ENCODE results near the gene DAAM1. TPM values are rescaled to one million over a fixed set of nuclear protein-coding genes. Genes with fewer than 3 reads are reported as not detected.

DAAM1 gene
- total and polyA plus RNA-seq, 2 donors (not counting 1 experiment from before 2014, with no cell fraction given), result 11.2 to 34.3 TPM

DNA sequence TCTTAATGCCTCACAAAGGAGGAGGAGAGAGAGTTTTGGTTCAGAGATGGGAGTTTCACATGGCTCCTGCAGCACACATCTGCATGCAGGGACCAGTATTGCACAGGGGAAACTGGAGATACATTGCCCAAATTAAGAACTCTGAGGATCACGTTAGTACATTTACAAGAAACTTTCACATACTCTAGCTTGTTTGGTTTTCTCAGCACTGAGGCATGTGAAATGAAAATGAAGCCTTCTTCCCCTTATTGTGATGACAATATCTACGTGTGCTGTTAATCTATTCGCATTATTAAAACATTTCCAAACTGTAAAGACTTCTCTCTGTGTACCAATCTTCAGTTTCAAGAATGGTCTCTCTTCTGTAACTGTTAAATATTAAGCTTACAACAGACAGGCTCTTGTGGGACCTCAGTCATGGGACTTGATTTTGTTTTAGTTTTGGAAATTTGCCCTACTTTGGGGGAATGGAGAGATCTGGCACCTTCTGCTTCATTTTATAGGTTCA is 124.7 kb downstream of the DAAM1 start:
- no peak overlapping the region for H3K27ac ChIP-seq (ENCODE audit: low read length in 2 of 2)
- no peaks in the 10 kb centered on the region for H3K27me3 ChIP-seq (replicated peaks in 1 of 4; ENCODE audit: control extremely low read depth in 1 of 4, control insufficient read depth in 3 of 4, insufficient read depth in 4 of 4, low read length in 3 of 4)
- no CpG with 5 or more reads among the region's 3 CpGs for WGBS (ENCODE audit: insufficient coverage)
- no peak overlapping the region for H3K9ac ChIP-seq (ENCODE audit: low read length)
- H3K36me3 ChIP-seq (replicated peaks in 1 of 2; ENCODE audit: control extremely low read depth in 1 of 2, control insufficient read depth in 1 of 2, extremely low read depth in 1 of 2, insufficient read depth in 2 of 2, low read length in 1 of 2), result no peaks in the 10 kb centered on the region
- ChIA-PET POLR2A (no interaction called here), CTCF (interaction anchor here (1.2 kb wide), 1 partner anchor 72 kb away, joined by 3 read pairs; no protein-coding TSS in a partner anchor)
- H2AFZ ChIP-seq (ENCODE audit: insufficient read depth, low read depth, low read length, poor library complexity, severe bottlenecking), result no peak overlapping the region
- DNase-seq, result no peak
- peaks cover 3 to 4% of the 10 kb centered on the region in 2 donors for H3K4me1 ChIP-seq (ENCODE audit: control insufficient read depth in 2 of 2, insufficient read depth in 2 of 2, low read length in 2 of 2)
- Mint-ChIP-seq H3K27ac (no peak overlapping the region), H3K9me3 (ENCODE audit: insufficient read depth) (no peaks in the 10 kb centered on the region), H3K27me3 (no peaks in the 10 kb centered on the region), H3K4me1 (peaks cover 36% of the 10 kb centered on the region), H3K4me3 (no peak overlapping the region)
- no peaks in the 10 kb centered on the region for H3K9me3 ChIP-seq (ENCODE audit: control extremely low read depth in 1 of 3, control insufficient read depth in 2 of 3, insufficient read depth in 1 of 3, low read length in 2 of 3)
- no peaks in the 10 kb centered on the region for H3K79me2 ChIP-seq (ENCODE audit: control insufficient read depth, insufficient read depth, low read length)
- H3K4me3 ChIP-seq (ENCODE audit: control extremely low read depth in 1 of 5, extremely low read depth in 1 of 5, insufficient read depth in 1 of 5, low read depth in 2 of 5, low read length in 4 of 5), result no peak overlapping the region
- intact Hi-C loops (cut with micrococcal nuclease), result no loop called here
- H4K20me1 ChIP-seq (ENCODE audit: control insufficient read depth, insufficient read depth, low read length, poor library complexity, severe bottlenecking), result no peaks in the 10 kb centered on the region
- no peak for ATAC-seq (ENCODE audit: low read depth)
- H3K4me2 ChIP-seq (replicated peaks; ENCODE audit: low read depth, low read length, poor library complexity, severe bottlenecking), result no peak overlapping the region
- TF ChIP-seq, protein P1, sequence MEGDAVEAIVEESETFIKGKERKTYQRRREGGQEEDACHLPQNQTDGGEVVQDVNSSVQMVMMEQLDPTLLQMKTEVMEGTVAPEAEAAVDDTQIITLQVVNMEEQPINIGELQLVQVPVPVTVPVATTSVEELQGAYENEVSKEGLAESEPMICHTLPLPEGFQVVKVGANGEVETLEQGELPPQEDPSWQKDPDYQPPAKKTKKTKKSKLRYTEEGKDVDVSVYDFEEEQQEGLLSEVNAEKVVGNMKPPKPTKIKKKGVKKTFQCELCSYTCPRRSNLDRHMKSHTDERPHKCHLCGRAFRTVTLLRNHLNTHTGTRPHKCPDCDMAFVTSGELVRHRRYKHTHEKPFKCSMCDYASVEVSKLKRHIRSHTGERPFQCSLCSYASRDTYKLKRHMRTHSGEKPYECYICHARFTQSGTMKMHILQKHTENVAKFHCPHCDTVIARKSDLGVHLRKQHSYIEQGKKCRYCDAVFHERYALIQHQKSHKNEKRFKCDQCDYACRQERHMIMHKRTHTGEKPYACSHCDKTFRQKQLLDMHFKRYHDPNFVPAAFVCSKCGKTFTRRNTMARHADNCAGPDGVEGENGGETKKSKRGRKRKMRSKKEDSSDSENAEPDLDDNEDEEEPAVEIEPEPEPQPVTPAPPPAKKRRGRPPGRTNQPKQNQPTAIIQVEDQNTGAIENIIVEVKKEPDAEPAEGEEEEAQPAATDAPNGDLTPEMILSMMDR (IDR thresholded peaks at IDR 0.05), result no peak
- no peak for TF ChIP-seq EZH2 (IDR thresholded peaks at IDR 0.05; ENCODE audit: borderline replicate concordance, insufficient read depth, low read depth, low read length, poor library complexity, severe bottlenecking)

DNA sequence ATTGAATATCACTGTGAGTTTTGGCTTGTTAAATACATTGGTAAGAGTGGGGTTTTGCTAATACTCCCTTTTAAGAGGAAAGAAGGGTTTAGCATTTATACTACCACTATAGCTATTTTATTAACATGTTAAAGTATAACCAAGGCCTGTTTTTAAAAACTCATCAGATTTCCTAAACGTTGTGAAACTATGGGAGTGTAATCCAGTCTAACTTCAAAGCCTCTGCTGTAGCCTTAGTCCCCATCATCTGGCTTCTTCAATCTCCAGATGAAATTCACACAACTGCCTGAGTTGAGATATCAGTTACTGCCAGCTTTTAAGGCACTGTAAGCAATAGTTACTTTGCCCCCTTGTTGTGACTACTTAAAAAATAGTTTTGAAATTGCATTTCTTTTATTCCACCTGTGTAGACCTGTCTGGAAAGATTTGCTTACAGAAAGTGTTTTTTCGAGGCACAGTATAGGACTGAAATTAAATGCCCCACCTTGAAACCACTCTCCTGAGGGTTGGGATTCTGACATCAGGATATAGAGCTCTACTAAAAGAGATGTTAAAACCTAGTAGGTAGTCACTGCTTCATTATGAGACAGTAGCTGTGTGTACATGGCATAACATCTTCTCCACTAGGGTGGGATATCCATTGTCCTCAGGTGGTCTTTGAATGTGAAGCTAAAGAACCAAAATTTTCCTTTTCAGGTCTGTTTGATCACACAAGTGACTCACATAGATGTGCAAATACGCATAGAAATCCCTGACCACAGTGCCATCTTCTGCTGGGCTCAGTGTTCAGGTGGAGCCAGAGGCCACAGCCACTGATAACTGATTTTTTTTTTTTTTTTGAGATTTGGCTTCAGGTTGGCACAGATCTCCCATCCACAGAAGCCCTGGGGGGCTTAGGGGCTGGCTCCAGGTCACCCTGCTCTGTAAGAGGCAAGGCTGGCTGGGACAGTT is 125.5 kb downstream of the DAAM1 start:
- Mint-ChIP-seq H3K4me3 (no peak overlapping the region), H3K9me3 (ENCODE audit: insufficient read depth) (no peaks in the 10 kb centered on the region), H3K4me1 (peaks cover 36% of the 10 kb centered on the region), H3K27ac (no peak overlapping the region), H3K27me3 (no peaks in the 10 kb centered on the region)
- intact Hi-C loops (cut with micrococcal nuclease), result no loop called here
- CTCF ChIA-PET, result interaction anchor here (1.2 to 1.6 kb wide), 2 partner anchors 11 to 73 kb away, joined by 3 read pairs; no protein-coding TSS in a partner anchor
- no peak overlapping the region for H3K4me2 ChIP-seq (replicated peaks; ENCODE audit: low read depth, low read length, poor library complexity, severe bottlenecking)
- peaks cover 3 to 4% of the 10 kb centered on the region in 2 donors for H3K4me1 ChIP-seq (ENCODE audit: control insufficient read depth in 2 of 2, insufficient read depth in 2 of 2, low read length in 2 of 2)
- no peak for TF ChIP-seq EZH2 (IDR thresholded peaks at IDR 0.05; ENCODE audit: borderline replicate concordance, insufficient read depth, low read depth, low read length, poor library complexity, severe bottlenecking)
- TF ChIP-seq, protein P1 (IDR thresholded peaks at IDR 0.05), result no peak
- POLR2A ChIA-PET, result no interaction called here
- no peaks in the 10 kb centered on the region for H3K79me2 ChIP-seq (ENCODE audit: control insufficient read depth, insufficient read depth, low read length)
- DNase-seq, result no peak
- no peaks in the 10 kb centered on the region for H3K27me3 ChIP-seq (replicated peaks in 1 of 4; ENCODE audit: control extremely low read depth in 1 of 4, control insufficient read depth in 3 of 4, insufficient read depth in 4 of 4, low read length in 3 of 4)
- no peak overlapping the region for H3K27ac ChIP-seq (ENCODE audit: low read length in 2 of 2)
- no peaks in the 10 kb centered on the region for H3K9me3 ChIP-seq (ENCODE audit: control extremely low read depth in 1 of 3, control insufficient read depth in 2 of 3, insufficient read depth in 1 of 3, low read length in 2 of 3)
- 100% methylated on average over 1 of the region's 3 CpGs for WGBS (ENCODE audit: insufficient coverage)
- no peak overlapping the region for H2AFZ ChIP-seq (ENCODE audit: insufficient read depth, low read depth, low read length, poor library complexity, severe bottlenecking)
- H3K4me3 ChIP-seq (ENCODE audit: control extremely low read depth in 1 of 5, extremely low read depth in 1 of 5, insufficient read depth in 1 of 5, low read depth in 2 of 5, low read length in 4 of 5), result no peak overlapping the region
- no peaks in the 10 kb centered on the region for H3K36me3 ChIP-seq (replicated peaks in 1 of 2; ENCODE audit: control extremely low read depth in 1 of 2, control insufficient read depth in 1 of 2, extremely low read depth in 1 of 2, insufficient read depth in 2 of 2, low read length in 1 of 2)
- no peak for ATAC-seq (ENCODE audit: low read depth)
- H4K20me1 ChIP-seq (ENCODE audit: control insufficient read depth, insufficient read depth, low read length, poor library complexity, severe bottlenecking), result no peaks in the 10 kb centered on the region
- no peak overlapping the region for H3K9ac ChIP-seq (ENCODE audit: low read length)
